ENCODE measurements around the gene CCDC51.

GRCh38 chr3:48463703-48464102 is 23.8 kb upstream of the CCDC51 start:
- TF ChIP-seq GATA3 (IDR thresholded peaks at IDR 0.05; ENCODE audit: low read depth, low read length) = no peak
- no peak for TF ChIP-seq GATA2 (IDR thresholded peaks at IDR 0.05; ENCODE audit: low read depth, low read length)

Data from SH-SY5Y (cell line).